Body of pancreas (tissue), 4 donors: ENCODE measurements around the gene HSPA12A. TPM values are rescaled to one million over a fixed set of nuclear protein-coding genes. Genes with fewer than 3 reads are reported as not detected.
A peak's percentile ranks its signal among the peaks of the same experiment; 100 is the strongest.

ENCODE experiments used
- ATAC-seq: fragments of 150-250 bp; one replicate; pipeline ENCODE4 v1.9.1; 2016
- DNase-seq, 4 donors: peaks; one replicate each; pipeline ENCODE4 v3.0.0-alpha.2; 2019
- H3K27ac ChIP-seq, 4 donors: fragments of 200-600 bp; sonication (generic); 1 replicate in 3 of 4; 2 replicates in 1 of 4; pipeline versions ENCODE4 v1.5.1 to v1.6.1; 2016 to 2019; ENCODE audit warnings: mild to moderate bottlenecking in 1 of 4, mixed read lengths in 1 of 4, moderate library complexity in 1 of 4
- H3K27me3 ChIP-seq, 2 donors: fragments of 200-600 bp; sonication (generic); one replicate each; pipeline ENCODE4 v1.6.0; 2016; ENCODE audit warnings: mild to moderate bottlenecking in 1 of 2
- H3K36me3 ChIP-seq, 2 donors: fragments of 200-600 bp; sonication (generic); replicated peaks in 1 of 2; 2 replicates each; pipeline ENCODE4 v1.5.1; 2016; ENCODE audit warnings: low read depth in 2 of 2; ENCODE audit not compliant: insufficient read depth in 1 of 2
- H3K4me1 ChIP-seq: fragments of 200-600 bp; sonication (generic); one replicate; pipeline ENCODE4 v1.6.0; 2016
- H3K4me3 ChIP-seq, 2 donors: fragments of 200-600 bp; sonication (generic); 1 replicate in 1 of 2; 2 replicates in 1 of 2; pipeline ENCODE4 v1.5.1; 2016 to 2019
- H3K9me3 ChIP-seq, 3 donors: fragments of 200-600 bp; sonication (generic); 1 replicate in 2 of 3; 2 replicates in 1 of 3; pipeline ENCODE4 v1.5.1; 2016
- CTCF ChIP-seq, 7 experiments: fragments of 450-650 bp in 4 of 7; fragments of 200-600 bp in 3 of 7; sonication (generic) in 3 of 7; IDR thresholded peaks; one replicate each; pipeline ENCODE4 v1.5.1; 2016 to 2019; ENCODE audit warnings: antibody characterized with exemption in 7 of 7
- POLR2A ChIP-seq, 3 donors: fragments of 450-650 bp; IDR thresholded peaks; one replicate each; pipeline ENCODE4 v1.6.1; 2016; ENCODE audit warnings: antibody characterized with exemption in 3 of 3, mild to moderate bottlenecking in 2 of 3
- WGBS, 2 donors: methylation state at CpG; one replicate each; pipeline ENCODE4 v1.1.5; 2017; 5-methylcytosine and 5-hydroxymethylcytosine counted together
- intact Hi-C: fragments of 100-400 bp; cut with DNase I; formaldehyde crosslinking; loops from one replicate; pipeline ENCODE4 v1.15.1; 2023
- total RNA-seq, 2 donors: library from RNA; depleted of rRNA; stranded (reverse); fragments of >200 nt; gene quantifications; one replicate each; pipeline ENCODE4 v1.1.0, GENCODE V29; 2016

The HSPA12A gene
- total RNA-seq, 2 donors from 2014 or later, result 8.3 to 22.7 TPM

- Histone ChIP-seq H3K4me3 (peak overlapping the region in 1 of 2 donors; percentile 9), H3K27me3 (no peaks in the 10 kb centered on the region), H3K36me3 (peaks cover 0 to 2% of the 10 kb centered on the region in 2 donors), H3K9me3 (no peaks in the 10 kb centered on the region), H3K27ac (peak overlapping the region; percentile 11 to 97 (median 76)), H3K4me1 (peaks cover 62% of the 10 kb centered on the region)
- TF ChIP-seq POLR2A (IDR thresholded peaks at IDR 0.05), result peak; percentile 7 to 26 (median 8)
- peak in 6 of 7 experiments; percentile 21 to 60 (median 38) for TF ChIP-seq CTCF (IDR thresholded peaks at IDR 0.05)
- peak; percentile 36 for ATAC-seq
- 2 to 4% methylated on average over 10 to 48 of the region's 49 CpGs for WGBS, 2 donors
- intact Hi-C loops, result no loop called here
- DNase-seq, result peak; percentile 68 to 76 (median 73)
Observed at GRCh38 chr10:116627386-116627933, 114.9 kb downstream of the HSPA12A start.

GRCh38 chr10:116626815-116627214, 115.6 kb downstream of the HSPA12A start:
- intact Hi-C loops, result no loop called here
- Histone ChIP-seq H3K4me3 (no peak overlapping the region), H3K27ac (peak overlapping the region in 3 of 4 donors; percentile 63 to 97 (median 89)), H3K36me3 (no peaks in the 10 kb centered on the region), H3K4me1 (peaks cover 56% of the 10 kb centered on the region), H3K27me3 (no peaks in the 10 kb centered on the region), H3K9me3 (no peaks in the 10 kb centered on the region)
- ATAC-seq (no peak), DNase-seq (peak in 2 of 4 donors; percentile 35 to 37)
- TF ChIP-seq CTCF (IDR thresholded peaks at IDR 0.05) (no peak), POLR2A (IDR thresholded peaks at IDR 0.05) (peak in 1 of 3 donors; percentile 3)
- WGBS, 2 donors, result 17 to 35% methylated on average over 7 to 9 of the region's 9 CpGs

- Histone ChIP-seq H3K4me3 (peak overlapping the region in 1 of 2 donors; percentile 8), H3K9me3 (no peaks in the 10 kb centered on the region), H3K27ac (peak overlapping the region in 3 of 4 donors; percentile 63 to 97 (median 89)), H3K27me3 (no peaks in the 10 kb centered on the region), H3K4me1 (peaks cover 46% of the 10 kb centered on the region), H3K36me3 (no peaks in the 10 kb centered on the region)
- no peak for ATAC-seq
- WGBS, 2 donors, result 34 to 40% methylated on average over 7 of the region's 7 CpGs
- intact Hi-C loops, result no loop called here
- peak; percentile 19 to 34 (median 32) for DNase-seq
- TF ChIP-seq CTCF (IDR thresholded peaks at IDR 0.05) (no peak), POLR2A (IDR thresholded peaks at IDR 0.05) (no peak)
Observed at GRCh38 chr10:116625845-116626244, 116.5 kb downstream of the HSPA12A start.

- Histone ChIP-seq H3K4me1 (peaks cover 51% of the 10 kb centered on the region), H3K9me3 (no peaks in the 10 kb centered on the region), H3K36me3 (no peaks in the 10 kb centered on the region), H3K27me3 (no peaks in the 10 kb centered on the region), H3K27ac (peak overlapping the region; percentile 85 to 97 (median 88)), H3K4me3 (peak overlapping the region; percentile 64 to 68)
- ATAC-seq (no peak), DNase-seq (peak; percentile 28 to 48 (median 38))
- TF ChIP-seq CTCF (IDR thresholded peaks at IDR 0.05) (peak in 1 of 7 experiments; percentile 21), POLR2A (IDR thresholded peaks at IDR 0.05) (peak; percentile 32 to 83 (median 77))
- WGBS, 2 donors, result 31 to 41% methylated on average over 11 of the region's 11 CpGs
- intact Hi-C loops, result no loop called here
Observed at GRCh38 chr10:116621934-116622655, 120.3 kb downstream of the HSPA12A start.
